Stimulated activated CD8-positive, alpha-beta memory T cell treated with anti-CD3 and anti-CD28 coated beads, Interleukin-2, amount 100 ng/mL, for 1 hour (primary cell): ENCODE results near the gene MGAT4A.
A peak's percentile ranks its signal among the peaks of the same experiment; 100 is the strongest.
"Not testable (repeated sequence)": the region's sequence is repeated elsewhere in the genome, so short reads cannot be mapped to it uniquely, and the experiment has no call there.

Source experiments
- DNase-seq, 2 donors: peaks; one replicate each; pipeline ENCODE4 v3.0.0-alpha.2; 2020; ENCODE audit warnings: low read depth in 2 of 2

MGAT4A gene

GRCh38 chr2:98730053-98730706 is 752 bp downstream of the MGAT4A start:
- DNase-seq: peak; percentile 14 to 24

- DNase-seq: no peak
Measured at GRCh38 chr2:98729652-98730051, 1.3 kb downstream of the MGAT4A start.

- DNase-seq: not testable (repeated sequence)
Measured at GRCh38 chr2:98728088-98728718, 2.7 kb downstream of the MGAT4A start.

GRCh38 chr2:98727369-98728087 is 3.4 kb downstream of the MGAT4A start:
- no peak for DNase-seq

- no peak for DNase-seq
Measured at GRCh38 chr2:98726735-98727368, 4.1 kb downstream of the MGAT4A start.

GRCh38 chr2:98726205-98726604 is 4.7 kb downstream of the MGAT4A start:
- DNase-seq: no peak

- DNase-seq: no peak
Measured at GRCh38 chr2:98720286-98720685, 10.6 kb downstream of the MGAT4A start.

- DNase-seq: no peak
Measured at GRCh38 chr2:98717621-98718020, 13.3 kb downstream of the MGAT4A start.

GRCh38 chr2:98716786-98717185 is 14.1 kb downstream of the MGAT4A start:
- no peak for DNase-seq

GRCh38 chr2:98715812-98716451 is 15.0 kb downstream of the MGAT4A start:
- DNase-seq: no peak

GRCh38 chr2:98713332-98714015 is 17.5 kb downstream of the MGAT4A start:
- no peak for DNase-seq

GRCh38 chr2:98712145-98712544 is 18.8 kb downstream of the MGAT4A start:
- no peak for DNase-seq

- DNase-seq: no peak
Measured at GRCh38 chr2:98711506-98711905, 19.4 kb downstream of the MGAT4A start.

- no peak for DNase-seq
Measured at GRCh38 chr2:98710734-98711133, 20.2 kb downstream of the MGAT4A start.

GRCh38 chr2:98709535-98709934 is 21.4 kb downstream of the MGAT4A start:
- no peak for DNase-seq

GRCh38 chr2:98708396-98709186 is 22.3 kb downstream of the MGAT4A start:
- no peak for DNase-seq

- no peak for DNase-seq
Measured at GRCh38 chr2:98706591-98706990, 24.3 kb downstream of the MGAT4A start.

GRCh38 chr2:98705333-98705617 is 25.7 kb downstream of the MGAT4A start:
- no peak for DNase-seq

- no peak for DNase-seq
Measured at GRCh38 chr2:98704499-98705332, 26.2 kb downstream of the MGAT4A start.

GRCh38 chr2:98703738-98704137 is 27.2 kb downstream of the MGAT4A start:
- DNase-seq: no peak
